GM12878 (cell line): ENCODE results near the gene CD164. TPM values are rescaled to one million over a fixed set of nuclear protein-coding genes. Genes with fewer than 3 reads are reported as not detected.

Experiments used
- ATAC-seq: fragments of 200-7000 bp; cut with Tn5 transposase; 3 replicates; pipeline ENCODE4 v1.9.1; 2020; ENCODE audit warnings: mild to moderate bottlenecking, moderate library complexity
- BruUV-seq: library from RNA; stranded (reverse); fragments of 400-500 nt; replicated peaks from 2 replicates; lab custom pipeline; 2021; lab: Mats Ljungman, UMichigan
- CTCF ChIA-PET: fragments of 300-600 bp; sonication (Branson Sonifier 250); formaldehyde crosslinking; extraction: SDS; loops from one replicate; lab custom pipeline; 2021; ENCODE audit warnings: inconsistent platforms; lab: Yijun Ruan, JAX
- POLR2A ChIA-PET: fragments of 350-600 bp; formaldehyde crosslinking; extraction: SDS; loops from one replicate; lab custom pipeline; 2021; ENCODE audit warnings: inconsistent platforms; lab: Charles Lee
- RAD21 ChIA-PET: fragments of 300-600 bp; sonication (Branson Sonifier 250); formaldehyde crosslinking; loops from one replicate; lab custom pipeline; 2023; ENCODE audit warnings: antibody characterized with exemption; ENCODE audit not compliant: unreplicated experiment; lab: Charles Lee
- SMC1A ChIA-PET: fragments of 300-600 bp; sonication (Branson Sonifier 250); formaldehyde crosslinking; loops from one replicate; lab custom pipeline; 2023; ENCODE audit not compliant: unreplicated experiment, uncharacterized antibody; lab: Charles Lee
- DNase-seq: peaks from one replicate; pipeline ENCODE4 v3.0.0-alpha.2; 2011; ENCODE audit warnings: low read depth, low spot score
- FAIRE-seq: peaks from 3 replicates; lab custom pipeline; 2011; peaks lifted over from hg19 to GRCh38; lab: Jason Lieb, UNC
- H2AFZ ChIP-seq: 2 replicates; pipeline ENCODE4 v1.6.0; 2011; ENCODE audit warnings: low read depth, low read length, control low read depth; ENCODE audit not compliant: control insufficient read depth
- H3K27ac ChIP-seq: 2 replicates; pipeline ENCODE4 v1.5.1; 2011; ENCODE audit warnings: control low read depth; ENCODE audit not compliant: control insufficient read depth, insufficient read depth
- H3K27me3 ChIP-seq, 2 experiments: replicated peaks in 1 of 2; 2 replicates each; pipeline versions ENCODE4 v1.6.0 to v1.6.1; 2011; ENCODE audit warnings: low read length in 1 of 2; ENCODE audit not compliant: control insufficient read depth in 2 of 2, insufficient read depth in 2 of 2
- H3K36me3 ChIP-seq, 2 experiments: 2 replicates each; pipeline ENCODE4 v1.5.1; 2011; ENCODE audit warnings: low read length in 1 of 2; ENCODE audit not compliant: control insufficient read depth in 2 of 2, insufficient read depth in 2 of 2
- H3K4me1 ChIP-seq: 2 replicates; pipeline ENCODE4 v1.6.1; 2011; ENCODE audit warnings: mild to moderate bottlenecking, low read length, moderate library complexity, mixed read lengths; ENCODE audit not compliant: control insufficient read depth, insufficient read depth
- H3K4me2 ChIP-seq: 2 replicates; pipeline ENCODE4 v1.6.0; 2011; ENCODE audit warnings: control low read depth; ENCODE audit not compliant: control insufficient read depth, insufficient read depth
- H3K4me3 ChIP-seq: fragments of 200-600 bp; sonication (generic); 2 replicates; pipeline ENCODE4 v1.5.1; 2016
- H3K79me2 ChIP-seq: 2 replicates; pipeline ENCODE4 v1.6.0; 2011; ENCODE audit warnings: low read length; ENCODE audit not compliant: control insufficient read depth, insufficient read depth
- H3K9ac ChIP-seq: 2 replicates; pipeline ENCODE4 v1.8.0; 2011; ENCODE audit warnings: low read length, control low read depth, mixed read lengths; ENCODE audit not compliant: control insufficient read depth, insufficient read depth
- H3K9me3 ChIP-seq: replicated peaks from 3 replicates; pipeline ENCODE4 v1.5.1; 2011; ENCODE audit warnings: mild to moderate bottlenecking, low read length; ENCODE audit not compliant: control insufficient read depth, insufficient read depth
- H4K20me1 ChIP-seq: 2 replicates; pipeline ENCODE4 v1.6.0; 2011; ENCODE audit not compliant: control insufficient read depth, insufficient read depth
- ATF7 ChIP-seq: fragments of 450-650 bp; IDR thresholded peaks from 2 replicates; pipeline ENCODE4 v1.6.1; 2016; ENCODE audit warnings: low read depth, mild to moderate bottlenecking
- HCFC1 ChIP-seq: fragments of 150-350 bp; IDR thresholded peaks from 2 replicates; pipeline ENCODE4 v1.6.1; 2014; ENCODE audit warnings: low read length
- KAT2A ChIP-seq: conservative IDR thresholded peaks from 2 replicates; pipeline ENCODE4 v1.6.1; 2011; ENCODE audit warnings: low read depth, low read length; ENCODE audit not compliant: control insufficient read depth
- KDM1A ChIP-seq: fragments of 200-600 bp; sonication (generic); IDR thresholded peaks from 2 replicates; pipeline ENCODE4 v1.6.1; 2016; ENCODE audit warnings: borderline replicate concordance
- MTA2 ChIP-seq: fragments of 450-650 bp; IDR thresholded peaks from 2 replicates; pipeline ENCODE4 v1.6.1; 2016; ENCODE audit warnings: low read depth, mild to moderate bottlenecking, moderate library complexity
- MYC ChIP-seq: IDR thresholded peaks from 2 replicates; pipeline ENCODE4 v1.6.1; 2011; ENCODE audit warnings: mild to moderate bottlenecking, low read length, moderate library complexity, inconsistent platforms; ENCODE audit not compliant: insufficient read depth, insufficient replicate concordance, insufficient read length, severe bottlenecking
- NR2C1 ChIP-seq: fragments of 450-650 bp; IDR thresholded peaks from 2 replicates; pipeline ENCODE4 v1.6.1; 2017; ENCODE audit warnings: antibody characterized with exemption, mild to moderate bottlenecking, moderate library complexity
- NR2F1 ChIP-seq: fragments of 450-650 bp; conservative IDR thresholded peaks from 2 replicates; pipeline ENCODE4 v1.6.1; 2017; ENCODE audit warnings: mild to moderate bottlenecking
- PAX5 ChIP-seq: IDR thresholded peaks from 2 replicates; pipeline ENCODE4 v1.6.1; 2011; ENCODE audit warnings: low read depth, low read length, borderline replicate concordance
- PAX8 ChIP-seq: fragments of 450-650 bp; IDR thresholded peaks from 2 replicates; pipeline ENCODE4 v1.6.1; 2017; ENCODE audit warnings: mild to moderate bottlenecking, moderate library complexity
- RAD21 ChIP-seq: IDR thresholded peaks from 2 replicates; pipeline ENCODE4 v1.6.1; 2011; ENCODE audit warnings: mild to moderate bottlenecking, low read depth, low read length, moderate library complexity; ENCODE audit not compliant: insufficient read depth
- RB1 ChIP-seq: fragments of 450-650 bp; formaldehyde crosslinking; IDR thresholded peaks from 2 replicates; pipeline ENCODE4 v1.6.1; 2017; ENCODE audit warnings: mild to moderate bottlenecking, borderline replicate concordance
- SIX5 ChIP-seq: IDR thresholded peaks from 2 replicates; pipeline ENCODE4 v1.6.1; 2011; ENCODE audit warnings: mild to moderate bottlenecking, low read depth, low read length, moderate library complexity; ENCODE audit not compliant: severe bottlenecking
- SMARCA5 ChIP-seq: fragments of 450-650 bp; IDR thresholded peaks from 2 replicates; pipeline ENCODE4 v1.6.1; 2017; ENCODE audit warnings: mild to moderate bottlenecking
- SP1 ChIP-seq: IDR thresholded peaks from one replicate; pipeline ENCODE4 v1.6.1; 2011; ENCODE audit warnings: low read depth, low read length
- TARDBP ChIP-seq: IDR thresholded peaks from 2 replicates; pipeline ENCODE4 v1.6.1; 2016; ENCODE audit warnings: borderline replicate concordance
- WGBS: methylation state at CpG from one replicate; pipeline ENCODE4 v1.1.6; 2016; ENCODE audit warnings: low lambda C conversion rate; ENCODE audit not compliant: insufficient replicate concordance, insufficient coverage; ENCODE audit errors: missing lambda C conversion rate; 5-methylcytosine and 5-hydroxymethylcytosine counted together
- in situ Hi-C: fragments of 300-500 bp; cut with MboI; formaldehyde crosslinking; loops from 9 replicates; pipeline ENCODE4 v1.14.3; 2018; ENCODE audit warnings: mixed read lengths
- intact Hi-C: fragments of 100-400 bp; cut with micrococcal nuclease; formaldehyde crosslinking; loops from one replicate; pipeline ENCODE4 v1.14.2; 2022; ENCODE audit not compliant: unreplicated experiment
- polyA plus RNA-seq, 11 experiments: library from polyadenylated mRNA; depleted of rRNA in 4 of 11; unstranded in 6 of 11; stranded (reverse) in 5 of 11; fragments of >200 nt; fragmentation: Nextera tagmentation in 4 of 11; fragmentation: Illumina TruSeq in 1 of 11; extraction: Ambion mirVana in 4 of 11; extraction: Trizol in 1 of 11; gene quantifications; 1 replicate in 1 of 11; 2 replicates in 10 of 11; pipeline versions ENCODE4 v1.2.1 to v1.2.3, GENCODE V29; 2011 to 2016; ENCODE audit warnings: inconsistent platforms in 2 of 11, missing spikeins in 2 of 11, low read depth in 1 of 11
- total RNA-seq, 4 experiments: library from RNA; depleted of rRNA in 3 of 4; stranded (reverse); fragments of >200 nt in 3 of 4; fragmentation: Illumina TruSeq in 1 of 4; extraction: Trizol in 1 of 4; gene quantifications; 2 replicates each; pipeline versions ENCODE4 v1.2.1 to v1.2.3, GENCODE V29; 2013 to 2021

CD164 gene
- total and polyA plus RNA-seq, 10 of the 15 experiments (the other 5 are each of a cell fraction or from before 2014, with no cell fraction given), result 145 to 447 (median 211) TPM

- ChIA-PET RAD21 (no interaction called here), POLR2A (interaction anchor here (0.6 kb wide), 1 partner anchor 23 kb away, joined by 3 read pairs; no protein-coding TSS in a partner anchor), SMC1A (interaction anchor here (0.9 kb wide), 1 partner anchor 10 kb away, joined by 4 read pairs; no protein-coding TSS in a partner anchor), CTCF (interaction anchor here (0.6 to 1.5 kb wide), 4 partner anchors 11 to 32 kb away, joined by 3 read pairs; no protein-coding TSS in a partner anchor)
- Histone ChIP-seq H3K27me3 (no peaks in the 10 kb centered on the region), H4K20me1 (no peaks in the 10 kb centered on the region), H3K36me3 (peaks cover 0 to 5% of the 10 kb centered on the region in 2 experiments; a peak in 1 of 4 replicates), H3K79me2 (no peaks in the 10 kb centered on the region), H3K27ac (no peak overlapping the region), H2AFZ (no peak overlapping the region), H3K4me1 (no peaks in the 10 kb centered on the region), H3K4me3 (no peak overlapping the region), H3K9ac (no peak overlapping the region), H3K9me3 (no peaks in the 10 kb centered on the region; the same call in 1 of the 3 replicates), H3K4me2 (no peak overlapping the region)
- in situ Hi-C loops (no loop called here), intact Hi-C loops (no loop called here)
- BruUV-seq, result no TSS peak
- DNase-seq, result no peak
- TF ChIP-seq NR2C1 (no peak), SP1 (no peak), RAD21 (no peak), RB1 (no peak), MTA2 (no peak), TARDBP (no peak), KDM1A (no peak), SMARCA5 (no peak), ATF7 (no peak), PAX5 (no peak), PAX8 (no peak), NR2F1 (no peak), HCFC1 (no peak), MYC (no peak), SIX5 (no peak), KAT2A (no peak)
- no peak for ATAC-seq
- WGBS, result 95% methylated on average over 5 of the region's 5 CpGs
- no peak for FAIRE-seq
Measured at GRCh38 chr6:109351231-109352130, 30.8 kb downstream of the CD164 start.
